Right lobe of liver (tissue), 4 donors: Measurements from ENCODE around the gene KCNB1.

Source experiments
- POLR2A ChIP-seq: fragments of 450-650 bp; IDR thresholded peaks from one replicate; pipeline ENCODE4 v1.6.1; 2017; ENCODE audit warnings: antibody characterized with exemption, mild to moderate bottlenecking
- TF ChIP-seq, protein P1 (sequence below), 4 donors: fragments of 200-600 bp in 3 of 4; fragments of 450-650 bp in 1 of 4; IDR thresholded peaks; one replicate each; pipeline versions ENCODE4 v1.5.1 to v1.8.0; 2016 to 2022; ENCODE audit warnings: antibody characterized with exemption in 4 of 4, mild to moderate bottlenecking in 2 of 4
- donor health status: DM: no; HTN: no; CAD: no.
- donor health status: DM: no; HTN: no; CAD: no.
- donor health status: DM: no; HTN: yes; CAD: no.

- TF ChIP-seq, protein P1, sequence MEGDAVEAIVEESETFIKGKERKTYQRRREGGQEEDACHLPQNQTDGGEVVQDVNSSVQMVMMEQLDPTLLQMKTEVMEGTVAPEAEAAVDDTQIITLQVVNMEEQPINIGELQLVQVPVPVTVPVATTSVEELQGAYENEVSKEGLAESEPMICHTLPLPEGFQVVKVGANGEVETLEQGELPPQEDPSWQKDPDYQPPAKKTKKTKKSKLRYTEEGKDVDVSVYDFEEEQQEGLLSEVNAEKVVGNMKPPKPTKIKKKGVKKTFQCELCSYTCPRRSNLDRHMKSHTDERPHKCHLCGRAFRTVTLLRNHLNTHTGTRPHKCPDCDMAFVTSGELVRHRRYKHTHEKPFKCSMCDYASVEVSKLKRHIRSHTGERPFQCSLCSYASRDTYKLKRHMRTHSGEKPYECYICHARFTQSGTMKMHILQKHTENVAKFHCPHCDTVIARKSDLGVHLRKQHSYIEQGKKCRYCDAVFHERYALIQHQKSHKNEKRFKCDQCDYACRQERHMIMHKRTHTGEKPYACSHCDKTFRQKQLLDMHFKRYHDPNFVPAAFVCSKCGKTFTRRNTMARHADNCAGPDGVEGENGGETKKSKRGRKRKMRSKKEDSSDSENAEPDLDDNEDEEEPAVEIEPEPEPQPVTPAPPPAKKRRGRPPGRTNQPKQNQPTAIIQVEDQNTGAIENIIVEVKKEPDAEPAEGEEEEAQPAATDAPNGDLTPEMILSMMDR (IDR thresholded peaks at IDR 0.05), result no peak
- TF ChIP-seq POLR2A, result no peak
Observed at GRCh38 chr20:49501917-49502316, 19.4 kb upstream of the KCNB1 start.
